GM12874 (cell line): ENCODE results near the gene DNAJB9.

Experiments
- TF ChIP-seq, protein P1 (sequence below): IDR thresholded peaks from 2 replicates; pipeline ENCODE4 v1.5.1; 2011; ENCODE audit warnings: low read depth, mild to moderate bottlenecking, control low read depth, low read length, moderate library complexity; ENCODE audit not compliant: insufficient read depth

DNAJB9 gene

DNA sequence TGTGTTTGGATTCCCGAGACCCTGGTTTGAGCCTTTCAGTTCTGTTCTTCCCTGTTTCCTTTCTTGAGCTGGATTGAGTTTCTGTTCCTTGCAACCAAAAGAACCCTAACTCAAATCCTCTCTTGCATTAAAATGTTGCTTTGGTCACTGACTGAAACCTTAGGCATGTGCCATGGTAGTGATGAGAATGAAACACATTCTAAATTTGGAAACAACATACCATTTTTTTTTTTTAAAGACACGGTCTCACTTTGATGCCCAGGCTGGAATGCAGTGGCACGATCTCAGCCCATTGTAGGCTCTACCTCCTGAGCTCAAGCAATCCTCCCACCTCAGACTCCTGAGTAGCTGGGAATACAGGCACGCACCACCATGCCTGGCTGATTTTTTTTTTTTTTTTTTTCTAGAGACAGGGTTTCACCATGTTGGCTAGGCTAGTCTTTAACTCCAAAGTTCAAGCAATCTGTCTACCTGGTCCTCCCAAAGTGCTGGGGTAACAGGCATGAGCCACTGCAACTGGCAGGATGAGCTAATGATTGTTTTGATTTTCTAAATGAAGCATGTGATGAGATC is 8.5 kb upstream of the DNAJB9 start:
- TF ChIP-seq, protein P1, sequence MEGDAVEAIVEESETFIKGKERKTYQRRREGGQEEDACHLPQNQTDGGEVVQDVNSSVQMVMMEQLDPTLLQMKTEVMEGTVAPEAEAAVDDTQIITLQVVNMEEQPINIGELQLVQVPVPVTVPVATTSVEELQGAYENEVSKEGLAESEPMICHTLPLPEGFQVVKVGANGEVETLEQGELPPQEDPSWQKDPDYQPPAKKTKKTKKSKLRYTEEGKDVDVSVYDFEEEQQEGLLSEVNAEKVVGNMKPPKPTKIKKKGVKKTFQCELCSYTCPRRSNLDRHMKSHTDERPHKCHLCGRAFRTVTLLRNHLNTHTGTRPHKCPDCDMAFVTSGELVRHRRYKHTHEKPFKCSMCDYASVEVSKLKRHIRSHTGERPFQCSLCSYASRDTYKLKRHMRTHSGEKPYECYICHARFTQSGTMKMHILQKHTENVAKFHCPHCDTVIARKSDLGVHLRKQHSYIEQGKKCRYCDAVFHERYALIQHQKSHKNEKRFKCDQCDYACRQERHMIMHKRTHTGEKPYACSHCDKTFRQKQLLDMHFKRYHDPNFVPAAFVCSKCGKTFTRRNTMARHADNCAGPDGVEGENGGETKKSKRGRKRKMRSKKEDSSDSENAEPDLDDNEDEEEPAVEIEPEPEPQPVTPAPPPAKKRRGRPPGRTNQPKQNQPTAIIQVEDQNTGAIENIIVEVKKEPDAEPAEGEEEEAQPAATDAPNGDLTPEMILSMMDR = no peak

DNA sequence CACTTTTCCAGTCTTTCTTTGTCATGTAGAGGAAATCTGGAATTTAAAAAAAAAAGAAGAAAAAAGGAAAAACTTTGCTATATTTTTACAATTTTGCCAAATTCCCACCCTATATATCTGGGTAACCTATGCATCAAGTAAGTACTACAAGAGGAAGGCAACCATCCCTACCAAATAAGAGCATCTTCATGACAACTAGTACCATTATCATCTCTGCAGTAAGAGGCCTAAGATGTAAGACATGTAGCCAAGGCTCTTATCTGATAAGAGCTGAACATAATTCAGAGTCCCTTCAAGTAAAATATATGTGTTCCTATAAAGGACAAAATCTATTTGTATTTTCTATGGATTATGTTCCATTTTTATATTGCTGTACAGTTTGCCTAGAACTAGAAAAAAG is 3.7 kb upstream of the DNAJB9 start:
- TF ChIP-seq, protein P1 = no peak

DNA sequence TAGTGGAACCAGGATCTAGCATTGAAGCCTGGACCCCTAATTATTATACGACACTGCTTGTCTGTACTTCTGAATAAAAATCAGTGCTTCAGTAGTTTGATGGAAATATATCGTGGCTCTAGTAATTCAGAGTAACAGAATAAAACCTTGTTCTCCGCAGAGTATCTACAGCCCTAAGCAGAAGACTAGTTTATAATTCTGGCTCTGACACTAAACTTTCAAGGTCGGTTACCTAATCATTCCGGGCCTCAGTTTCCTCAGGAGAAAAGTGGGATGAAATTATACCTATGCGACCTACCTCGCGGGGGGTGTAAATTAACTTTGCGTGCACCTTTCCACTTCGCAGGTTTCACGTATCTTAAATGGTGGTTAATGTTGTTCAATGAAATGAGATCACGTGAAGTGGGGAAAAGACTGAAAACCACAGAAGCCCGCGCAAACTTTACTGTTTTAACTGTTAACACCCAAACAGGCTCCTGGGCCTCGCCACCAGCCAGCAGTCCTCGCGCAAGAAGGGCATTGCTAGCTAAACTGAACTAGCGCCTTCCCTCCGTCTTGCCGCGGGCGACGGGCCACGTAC is 783 bp upstream of the DNAJB9 start:
- TF ChIP-seq, protein P1 = no peak

DNA sequence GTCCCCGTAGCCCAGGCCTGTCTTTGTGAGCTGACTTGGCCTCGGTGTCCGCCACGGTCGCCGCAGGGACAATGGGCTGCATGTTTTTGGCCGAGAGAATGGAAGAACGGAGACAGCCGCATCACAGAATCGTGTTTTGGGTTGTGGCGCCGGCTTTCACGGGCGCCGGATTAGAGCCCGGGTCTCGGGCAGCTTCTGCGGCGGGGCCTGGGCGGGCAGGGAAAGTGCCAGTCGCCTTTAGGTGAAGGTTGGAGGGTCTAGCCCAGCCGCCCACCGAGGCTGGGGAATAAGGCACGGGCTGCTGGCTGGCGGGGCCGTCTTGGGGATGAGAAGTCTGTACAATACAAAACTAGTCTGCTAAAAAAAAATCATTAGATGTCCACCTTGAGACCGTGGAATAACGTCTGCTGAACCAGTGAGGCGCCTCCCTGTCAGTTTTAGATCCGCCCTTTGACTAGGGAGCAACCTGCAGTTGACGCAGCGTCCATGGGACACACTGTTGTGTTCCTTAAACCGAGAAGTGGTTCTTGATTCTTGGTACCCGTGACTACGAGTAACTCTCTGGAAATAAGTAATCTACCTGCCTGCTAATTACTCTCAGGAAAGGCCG is 577 bp downstream of the DNAJB9 start:
- TF ChIP-seq, protein P1 = no peak

DNA sequence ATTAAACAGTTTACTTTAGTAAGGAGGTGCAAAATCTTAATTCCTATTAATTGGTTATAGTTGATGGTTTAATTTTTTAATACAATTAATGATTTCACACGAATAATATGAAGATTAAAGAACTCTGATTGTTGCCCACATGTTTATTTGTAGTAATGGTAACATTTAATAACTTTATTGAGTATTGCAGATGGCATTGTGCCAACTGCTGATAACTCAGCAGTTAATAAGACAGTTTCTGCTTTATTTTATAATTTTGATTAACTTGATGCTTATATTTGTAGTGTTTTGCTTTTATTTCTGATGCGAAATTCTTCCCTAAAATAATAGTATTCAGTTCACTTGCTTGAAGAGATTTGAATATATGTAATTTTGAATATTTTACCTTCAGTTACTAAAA is 2.8 kb downstream of the DNAJB9 start:
- TF ChIP-seq, protein P1 = no peak

DNA sequence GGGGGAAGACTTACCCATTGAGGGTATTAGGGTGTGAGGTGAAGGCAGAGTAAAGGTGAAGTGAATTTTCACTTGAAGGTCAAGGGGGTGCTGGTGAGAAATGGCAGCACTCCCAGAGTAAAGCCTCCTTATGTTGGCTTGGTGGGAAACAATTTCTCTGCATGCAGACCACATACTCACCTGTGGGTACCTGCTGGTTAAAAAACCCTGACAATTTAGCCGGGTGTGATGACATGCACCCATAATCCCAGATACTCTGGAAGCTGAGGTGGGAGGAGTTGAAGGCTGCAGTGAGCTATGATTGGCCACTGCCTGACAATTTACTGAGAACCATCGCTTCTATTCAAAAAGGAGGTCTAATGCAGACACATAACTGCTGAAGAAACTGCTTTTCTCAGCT is 5.5 kb downstream of the DNAJB9 start:
- TF ChIP-seq, protein P1 = no peak

DNA sequence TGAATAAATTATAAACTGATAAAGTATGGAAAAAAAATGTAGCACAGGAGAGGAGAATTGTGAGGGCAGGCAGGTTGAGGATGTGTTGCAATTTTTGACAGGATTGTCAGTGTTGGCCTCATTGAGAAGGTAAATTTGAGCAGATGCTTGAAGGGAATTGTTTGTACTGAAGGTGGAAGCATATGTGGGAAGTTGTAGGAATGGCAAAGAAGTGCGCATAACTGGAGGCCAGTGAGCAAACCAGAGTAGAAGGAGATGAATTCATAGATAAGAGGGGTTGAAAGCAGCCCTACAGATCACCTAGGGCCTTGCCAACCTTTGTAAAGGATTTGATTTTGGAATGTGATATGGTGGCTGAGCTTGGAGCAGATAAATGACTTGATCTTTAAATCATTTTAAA is 6.4 kb downstream of the DNAJB9 start:
- TF ChIP-seq, protein P1 = no peak
